GM18907 (cell line): ENCODE measurements around the gene UGCG.
"Not testable (repeated sequence)": the region's sequence is repeated elsewhere in the genome, so short reads cannot be mapped to it uniquely, and the experiment has no call there.

Experiments used
- ATAC-seq: cut with Tn5 transposase; IDR thresholded peaks from one replicate; pipeline ENCODE4 v1.9.1; 2021; ENCODE audit warnings: mild to moderate bottlenecking, moderate library complexity; ENCODE audit not compliant: unreplicated experiment

Gene UGCG

DNA sequence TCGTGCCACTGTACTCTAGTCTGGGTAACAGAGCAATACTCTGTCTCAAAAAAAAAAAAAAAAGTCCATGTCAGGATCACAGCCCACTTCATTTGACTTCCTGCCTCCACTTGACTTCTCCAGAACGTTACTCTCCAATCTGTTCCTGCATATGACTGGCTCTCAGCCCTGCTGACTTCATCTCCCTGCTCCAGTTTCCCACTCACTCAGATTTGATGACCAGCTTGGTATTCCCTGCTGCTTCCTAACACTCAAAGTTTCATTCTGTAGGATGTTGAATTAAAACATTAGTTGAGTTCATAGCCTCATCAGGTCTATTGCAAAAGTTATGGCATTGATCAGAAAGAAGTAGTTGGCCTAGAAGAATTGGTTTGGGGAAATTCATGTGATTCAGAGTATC lies 52.3 kb downstream of the UGCG start:
- no peak for ATAC-seq

- ATAC-seq: no peak
Observed at GRCh38 chr9:111949919-111950318, 53.3 kb downstream of the UGCG start.

GRCh38 chr9:111952559-111952958 lies 55.9 kb downstream of the UGCG start:
- ATAC-seq: no peak

GRCh38 chr9:111953444-111953843 lies 56.8 kb downstream of the UGCG start:
- no peak for ATAC-seq

DNA sequence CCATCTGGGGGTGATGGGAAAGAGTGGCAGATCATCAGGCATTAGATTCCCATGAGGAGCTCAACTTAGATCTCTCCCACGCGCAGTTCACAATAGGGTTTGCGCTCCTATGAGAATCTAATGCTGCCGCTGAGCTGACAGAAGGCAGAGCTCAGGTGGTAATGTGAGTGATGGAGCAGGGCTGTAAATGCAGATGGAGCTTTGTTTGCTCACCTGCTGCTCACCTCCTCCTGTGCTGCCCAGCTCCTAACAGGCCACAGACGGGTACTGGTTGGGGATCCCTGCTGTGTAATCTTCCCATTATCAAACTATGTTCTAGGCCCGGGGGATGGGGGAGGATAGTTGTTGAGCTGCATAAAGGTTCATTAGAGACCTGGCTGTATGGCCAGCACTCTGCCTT lies 58.4 kb downstream of the UGCG start:
- ATAC-seq: no peak

- peak; percentile 63 for ATAC-seq
Observed at GRCh38 chr9:111957856-111958631, 61.4 kb downstream of the UGCG start.

GRCh38 chr9:111959468-111960359 lies 63.1 kb downstream of the UGCG start:
- no peak for ATAC-seq

DNA sequence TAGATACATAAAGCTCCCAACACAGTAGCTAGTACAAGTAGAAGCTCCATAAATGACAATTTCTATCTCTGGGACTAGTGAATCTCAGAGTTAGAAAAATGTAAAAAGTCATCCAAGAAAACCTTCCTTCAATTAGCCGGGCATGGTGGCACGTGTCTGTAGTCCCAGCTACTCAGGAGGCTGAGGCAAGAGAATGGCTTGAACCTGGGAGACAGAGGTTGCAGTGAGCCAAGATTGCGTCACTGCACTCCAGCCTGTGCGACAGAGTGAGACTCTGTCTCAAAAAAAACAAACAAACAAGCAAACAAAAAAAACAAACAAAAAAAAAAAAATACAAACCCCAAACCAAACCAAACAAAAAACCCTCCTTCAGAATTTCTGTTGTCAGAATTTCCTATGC lies 63.9 kb downstream of the UGCG start:
- not testable (repeated sequence) for ATAC-seq

- no peak for ATAC-seq
Observed at GRCh38 chr9:111961009-111961408, 64.4 kb downstream of the UGCG start.

DNA sequence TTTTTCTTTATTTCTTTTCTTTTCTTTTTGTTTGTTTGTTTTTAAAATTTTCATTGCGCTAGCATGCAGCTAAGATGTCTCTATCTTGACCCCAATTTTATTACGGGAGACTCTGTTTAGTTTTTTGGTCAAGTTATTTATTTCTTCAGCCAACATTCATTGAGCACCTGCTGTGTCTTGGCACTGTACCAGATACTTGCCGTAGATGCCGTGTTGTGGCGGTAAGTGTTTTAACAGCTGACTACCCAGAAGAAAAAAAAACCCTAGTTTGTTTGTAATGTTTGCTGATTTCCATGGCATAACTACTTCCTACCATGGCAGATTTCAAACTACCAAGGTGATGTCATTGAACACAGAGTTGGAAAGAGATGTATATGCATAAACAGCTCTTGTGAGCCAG lies 65.0 kb downstream of the UGCG start:
- no peak for ATAC-seq

GRCh38 chr9:111962021-111962420 lies 65.4 kb downstream of the UGCG start:
- ATAC-seq: no peak

- no peak for ATAC-seq
Observed at GRCh38 chr9:111963995-111964394, 67.4 kb downstream of the UGCG start.

DNA sequence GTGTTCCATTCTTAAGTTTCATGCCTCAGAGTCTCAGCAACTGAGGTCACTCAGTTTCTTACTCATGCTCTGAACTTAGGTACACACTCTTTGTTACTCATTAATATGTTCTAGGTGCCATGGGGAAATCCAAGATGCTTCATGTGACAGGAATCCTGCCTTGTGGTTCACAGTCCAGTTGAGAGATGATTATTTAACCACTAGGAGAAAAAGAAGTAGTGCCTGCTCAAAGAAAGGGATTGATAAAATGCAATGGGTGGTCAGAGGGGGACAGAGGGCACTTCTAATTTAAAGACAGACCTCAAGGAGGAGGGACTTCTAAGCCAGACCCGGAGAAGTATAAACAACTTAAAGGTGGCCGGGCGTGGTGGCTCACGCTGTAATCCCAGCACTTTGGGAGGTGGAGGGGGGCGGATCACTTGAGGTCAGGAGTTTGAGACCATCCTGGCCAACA lies 69.0 kb downstream of the UGCG start:
- ATAC-seq: peak; percentile 87

GRCh38 chr9:111966124-111966723 lies 69.6 kb downstream of the UGCG start:
- ATAC-seq: no peak

- ATAC-seq: no peak
Observed at GRCh38 chr9:111966861-111967291, 70.3 kb downstream of the UGCG start.

GRCh38 chr9:111967621-111968020 lies 71.0 kb downstream of the UGCG start:
- no peak for ATAC-seq

GRCh38 chr9:111969061-111969460 lies 72.4 kb downstream of the UGCG start:
- ATAC-seq: peak; percentile 36

GRCh38 chr9:111969622-111970021 lies 73.0 kb downstream of the UGCG start:
- ATAC-seq: no peak

- ATAC-seq: no peak
Observed at GRCh38 chr9:111970827-111971226, 74.2 kb downstream of the UGCG start.

DNA sequence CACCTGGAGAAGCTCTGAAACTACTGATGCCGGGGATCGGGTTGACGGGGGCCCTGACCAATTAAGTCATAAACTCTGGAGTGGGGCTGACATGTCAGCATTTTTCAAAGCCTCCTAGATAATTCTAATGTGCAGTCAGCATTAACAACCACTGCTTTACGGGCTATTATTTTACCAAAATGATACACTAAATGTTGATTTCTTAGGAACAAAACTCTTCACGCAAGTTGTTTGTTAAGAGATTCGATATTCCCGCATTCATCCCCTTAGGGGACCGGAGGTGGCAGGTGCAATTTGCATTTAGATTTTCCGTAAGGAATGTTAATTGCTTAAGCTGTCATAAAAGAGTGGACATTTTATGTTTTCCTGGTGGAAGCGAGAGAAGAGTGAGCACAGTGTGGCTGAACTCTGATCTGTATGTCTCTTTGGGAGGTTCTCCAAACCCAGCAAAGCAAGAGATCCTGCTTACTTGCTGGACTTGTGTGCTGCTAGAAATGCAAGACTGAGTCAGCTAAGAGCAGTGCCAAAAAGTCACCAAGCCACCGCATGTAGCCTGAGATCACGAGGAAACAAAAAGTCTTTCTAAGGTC lies 77.6 kb downstream of the UGCG start:
- ATAC-seq: no peak

DNA sequence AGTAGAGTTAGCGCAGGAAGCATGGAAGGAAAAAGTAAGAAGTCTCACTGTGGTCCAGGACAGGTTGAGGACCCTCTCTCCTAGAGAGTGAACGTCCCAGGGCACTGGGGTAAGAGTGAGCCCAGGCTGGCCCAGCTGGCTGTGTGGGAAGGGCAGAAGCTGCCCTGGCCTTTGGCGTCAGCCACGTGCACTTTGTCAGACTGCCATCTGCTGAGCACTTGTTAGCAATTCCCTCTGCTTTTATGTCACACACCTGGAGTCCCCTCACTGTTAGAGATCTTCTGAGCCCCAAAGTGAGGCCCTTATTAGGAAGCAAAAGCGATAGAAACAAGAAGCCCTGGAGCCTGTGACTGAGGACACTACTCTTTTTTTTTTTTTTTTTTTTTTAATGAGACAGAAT lies 79.1 kb downstream of the UGCG start:
- ATAC-seq: peak; percentile 61
